HFF-Myc (cell line): ENCODE data around the gene TNFRSF14.

Experiments used
- DNase-seq: peaks from one replicate; pipeline ENCODE4 v3.0.0-alpha.2; 2011; ENCODE audit warnings: low read depth; ENCODE audit errors: extremely low read depth
- H3K4me3 ChIP-seq: replicated peaks from 2 replicates; pipeline ENCODE4 v1.5.1; 2011; ENCODE audit warnings: low read depth, mild to moderate bottlenecking, control low read depth, low read length
- CTCF ChIP-seq: IDR thresholded peaks from 2 replicates; pipeline ENCODE4 v1.5.1; 2012; ENCODE audit warnings: mild to moderate bottlenecking, low read depth, low read length, control low read depth; ENCODE audit errors: missing control alignments

Gene TNFRSF14

GRCh38 chr1:2609319-2610035 lies 53.3 kb downstream of the TNFRSF14 start:
- no peak for DNase-seq
- TF ChIP-seq CTCF = no peak
- no peak overlapping the region for H3K4me3 ChIP-seq

DNA sequence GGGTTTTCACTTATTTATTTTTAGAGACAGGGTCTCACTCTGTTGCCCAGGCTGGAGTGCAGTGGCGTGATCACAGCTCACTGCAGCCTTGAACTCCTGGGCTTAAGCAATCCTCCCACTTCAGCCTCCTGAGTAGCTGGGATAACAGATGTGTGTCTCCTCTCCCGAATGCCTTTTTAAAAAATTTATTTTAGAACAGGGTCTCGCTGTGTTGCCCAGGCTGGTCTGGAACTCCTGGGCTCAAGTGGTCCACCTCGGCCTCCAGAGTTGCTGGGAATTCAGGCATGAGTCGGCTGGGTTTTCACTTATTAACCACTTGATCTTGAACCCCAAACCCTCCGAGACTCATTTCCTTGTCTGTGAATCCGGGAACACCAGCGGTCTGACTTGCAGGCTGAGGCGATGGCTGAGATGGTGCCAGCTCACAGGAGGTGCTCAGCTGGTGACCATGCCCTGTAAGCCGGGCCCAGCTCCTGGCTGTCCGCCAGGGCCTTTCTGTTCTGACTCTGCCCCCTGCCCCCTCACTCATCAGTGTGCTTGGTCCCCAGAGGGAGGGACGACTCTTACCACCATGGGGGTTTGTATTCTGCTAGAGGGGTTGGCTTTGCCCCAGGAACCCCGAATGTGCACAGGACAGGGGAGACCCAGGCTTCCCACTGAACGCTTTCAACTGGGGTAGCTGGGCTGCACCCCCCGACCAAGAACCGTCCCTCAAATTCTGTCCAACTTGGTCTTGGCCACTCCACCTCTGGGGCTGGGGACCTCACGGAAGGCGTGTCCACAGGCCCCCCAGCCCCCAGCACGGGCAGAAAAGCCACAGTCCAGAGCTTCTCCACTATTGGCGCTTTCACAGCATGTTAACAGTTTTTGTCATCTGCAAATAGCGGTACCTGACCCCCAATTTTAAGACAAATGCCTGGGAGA lies 54.1 kb downstream of the TNFRSF14 start:
- TF ChIP-seq CTCF = no peak
- no peak overlapping the region for H3K4me3 ChIP-seq
- DNase-seq = no peak

DNA sequence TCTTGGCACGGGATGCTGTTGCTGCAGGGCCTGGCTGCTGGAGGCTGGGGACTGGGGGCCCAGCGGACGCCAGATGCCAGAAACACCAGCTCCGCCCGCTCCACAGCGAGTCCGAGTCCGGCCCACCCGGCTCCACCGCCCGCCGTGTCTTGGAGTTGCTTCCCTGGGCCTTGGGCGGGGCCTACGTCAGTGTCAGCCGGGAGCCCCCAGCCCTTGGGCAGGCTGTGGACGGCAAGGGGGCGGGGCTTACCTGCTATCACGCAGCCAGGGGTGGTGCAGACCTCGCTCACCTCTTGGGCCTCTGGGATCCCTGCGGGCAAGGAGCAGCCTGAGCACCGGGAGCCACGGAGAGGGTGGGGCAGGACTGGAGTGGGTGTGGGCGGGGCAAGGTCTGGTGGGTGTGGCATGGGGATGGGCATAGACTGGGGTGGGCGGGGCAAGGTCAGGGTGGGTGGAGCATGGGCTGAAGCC lies 54.9 kb downstream of the TNFRSF14 start:
- no peak for DNase-seq
- H3K4me3 ChIP-seq = no peak overlapping the region
- no peak for TF ChIP-seq CTCF

DNA sequence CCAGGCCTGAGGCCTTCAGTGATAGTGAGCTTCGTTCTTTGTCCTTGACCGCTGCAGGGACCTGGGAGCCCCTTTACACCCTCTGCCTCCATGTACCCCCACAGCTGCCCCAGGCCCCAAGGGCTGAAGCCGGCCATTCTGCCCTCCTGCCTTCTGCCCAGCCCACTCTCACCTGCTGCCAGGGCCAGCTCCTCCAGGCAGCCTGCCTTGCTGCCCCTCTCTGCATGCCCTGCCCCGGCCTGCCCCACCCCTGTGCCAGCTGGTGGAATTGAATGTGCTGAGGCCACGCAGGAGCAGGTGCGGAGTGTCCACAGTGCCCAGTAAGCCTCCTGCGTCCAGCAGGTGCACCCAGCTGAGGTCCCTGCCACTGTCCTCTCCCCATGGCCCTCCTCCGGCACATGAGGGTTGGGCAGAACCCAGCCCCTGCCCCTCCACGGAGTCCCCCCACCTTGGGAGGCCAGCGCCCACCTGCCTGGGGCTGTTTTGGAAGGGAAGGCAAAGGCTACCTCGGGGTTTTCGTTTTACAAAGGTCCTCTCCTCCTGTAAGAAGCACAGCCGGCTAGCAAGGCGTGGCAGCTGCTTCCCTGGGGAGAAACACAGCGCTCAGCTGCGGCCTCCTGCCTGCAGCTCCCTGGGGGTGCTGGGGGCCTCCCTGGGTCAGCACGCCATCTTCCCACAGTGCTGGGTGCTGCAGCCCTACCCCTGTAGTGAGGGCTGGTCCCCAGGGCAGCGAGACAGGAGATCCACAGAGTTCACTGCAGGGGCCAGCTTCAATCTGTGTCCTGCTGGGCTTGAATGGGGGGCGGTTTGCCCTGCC lies 55.7 kb downstream of the TNFRSF14 start:
- H3K4me3 ChIP-seq = no peak overlapping the region
- DNase-seq = no peak
- TF ChIP-seq CTCF = no peak

- H3K4me3 ChIP-seq = no peak overlapping the region
- DNase-seq = no peak
- no peak for TF ChIP-seq CTCF
Observed at GRCh38 chr1:2612591-2613365, 56.6 kb downstream of the TNFRSF14 start.
